ENCODE measurements around the gene CTDSP2. TPM values are rescaled to one million over a fixed set of nuclear protein-coding genes. Genes with fewer than 3 reads are reported as not detected.

Gene CTDSP2
- total and polyA plus RNA-seq, 7 donors, result 85.3 to 183 (median 122) TPM

DNA sequence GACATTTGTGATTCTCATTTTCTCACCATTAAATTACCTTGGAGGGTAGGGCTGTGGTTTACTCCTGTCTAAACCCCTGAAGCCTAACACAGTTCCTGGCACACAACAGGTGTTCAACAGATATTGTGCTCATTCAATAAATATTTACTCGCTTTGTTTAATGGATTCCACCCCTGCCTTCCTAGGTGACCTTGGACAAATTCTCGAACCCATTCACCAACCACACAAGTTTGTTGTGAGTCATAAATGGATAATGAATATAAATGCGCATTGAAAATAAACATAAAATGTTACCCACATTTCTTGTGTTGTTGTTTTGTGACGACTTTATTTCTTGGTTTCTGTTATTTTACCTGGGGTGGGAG lies 64.3 kb downstream of the CTDSP2 start:
- Histone ChIP-seq H3K27me3 (no peaks in the 10 kb centered on the region), H3K9me3 (no peaks in the 10 kb centered on the region), H3K36me3 (peaks cover 6 to 27% (median 8%) of the 10 kb centered on the region in 4 donors), H3K4me1 (peaks cover 0 to 19% (median 14%) of the 10 kb centered on the region in 4 donors), H3K27ac (peak overlapping the region in 1 of 4 donors; percentile 86), H3K4me3 (peak overlapping the region; percentile 56 to 99 (median 80))
- no peak for DNase-seq
- intact Hi-C loops (cut with DNase I), result loop anchor here (1.0 to 10.0 kb wide), 2 partner anchors 53 to 123 kb away; no protein-coding TSS in a partner anchor
- 7 to 20% methylated on average over 4 of the region's 4 CpGs for WGBS, 2 donors
- TF ChIP-seq POLR2AphosphoS5 (IDR thresholded peaks at IDR 0.05) (no peak), CTCF (IDR thresholded peaks at IDR 0.05) (no peak), POLR2A (IDR thresholded peaks at IDR 0.05) (no peak), EP300 (IDR thresholded peaks at IDR 0.05) (no peak)

- DNase-seq, result no peak
- H3K4me3 ChIP-seq, result no peak overlapping the region
- H3K27me3 ChIP-seq, result no peaks in the 10 kb centered on the region
- no peaks in the 10 kb centered on the region for H3K9me3 ChIP-seq
- TF ChIP-seq CTCF (IDR thresholded peaks at IDR 0.05), result no peak
- no peak for TF ChIP-seq EP300 (IDR thresholded peaks at IDR 0.05)
- TF ChIP-seq POLR2A (IDR thresholded peaks at IDR 0.05), result no peak
- no peak for TF ChIP-seq POLR2AphosphoS5 (IDR thresholded peaks at IDR 0.05)
- H3K36me3 ChIP-seq, result peaks cover 2 to 23% (median 6%) of the 10 kb centered on the region in 4 donors
- 72 to 88% methylated on average over 2 of the region's 2 CpGs for WGBS, 2 donors
- intact Hi-C loops (cut with DNase I), result loop anchor here (1.0 to 10.0 kb wide), 2 partner anchors 53 to 124 kb away; no protein-coding TSS in a partner anchor
- no peak overlapping the region for H3K27ac ChIP-seq
- peaks cover 0 to 19% (median 14%) of the 10 kb centered on the region in 4 donors for H3K4me1 ChIP-seq
These were observed 64.7 kb downstream of the CTDSP2 start for GRCh38 chr12:57781801-57782200.

DNA sequence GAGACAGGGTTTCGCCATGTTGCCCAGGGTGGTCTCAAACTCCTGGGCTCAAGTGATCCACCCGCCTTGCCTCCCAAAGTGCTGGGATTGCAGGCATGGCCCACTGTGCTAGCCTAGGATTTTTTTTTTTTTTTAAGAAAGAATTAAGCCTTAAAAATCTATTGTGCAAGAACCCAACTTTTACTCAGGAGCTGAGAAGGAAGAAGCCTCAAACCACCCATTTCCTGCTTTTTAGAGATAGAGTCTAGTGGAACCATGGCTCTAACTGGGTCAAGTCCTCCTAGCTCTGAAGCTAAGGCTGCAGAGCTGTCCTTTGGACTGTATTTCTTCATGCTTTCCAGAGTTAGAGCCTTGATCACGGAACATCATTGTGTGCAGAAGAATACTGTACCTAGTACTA lies 65.3 kb downstream of the CTDSP2 start:
- H3K27me3 ChIP-seq, result no peaks in the 10 kb centered on the region
- no peak overlapping the region for H3K4me3 ChIP-seq
- no peak for TF ChIP-seq POLR2AphosphoS5 (IDR thresholded peaks at IDR 0.05)
- no peak for TF ChIP-seq CTCF (IDR thresholded peaks at IDR 0.05)
- no peak for TF ChIP-seq EP300 (IDR thresholded peaks at IDR 0.05)
- TF ChIP-seq POLR2A (IDR thresholded peaks at IDR 0.05), result no peak
- H3K4me1 ChIP-seq, result peaks cover 0 to 19% (median 14%) of the 10 kb centered on the region in 4 donors
- DNase-seq, result no peak
- H3K27ac ChIP-seq, result no peak overlapping the region
- peaks cover 0 to 17% (median 1%) of the 10 kb centered on the region in 4 donors for H3K36me3 ChIP-seq
- no peaks in the 10 kb centered on the region for H3K9me3 ChIP-seq
- WGBS, 2 donors, result 86 to 94% methylated on average over 3 of the region's 3 CpGs
- intact Hi-C loops (cut with DNase I), result loop anchor here (10.0 kb wide), 1 partner anchor 54 kb away; no protein-coding TSS in a partner anchor

DNA sequence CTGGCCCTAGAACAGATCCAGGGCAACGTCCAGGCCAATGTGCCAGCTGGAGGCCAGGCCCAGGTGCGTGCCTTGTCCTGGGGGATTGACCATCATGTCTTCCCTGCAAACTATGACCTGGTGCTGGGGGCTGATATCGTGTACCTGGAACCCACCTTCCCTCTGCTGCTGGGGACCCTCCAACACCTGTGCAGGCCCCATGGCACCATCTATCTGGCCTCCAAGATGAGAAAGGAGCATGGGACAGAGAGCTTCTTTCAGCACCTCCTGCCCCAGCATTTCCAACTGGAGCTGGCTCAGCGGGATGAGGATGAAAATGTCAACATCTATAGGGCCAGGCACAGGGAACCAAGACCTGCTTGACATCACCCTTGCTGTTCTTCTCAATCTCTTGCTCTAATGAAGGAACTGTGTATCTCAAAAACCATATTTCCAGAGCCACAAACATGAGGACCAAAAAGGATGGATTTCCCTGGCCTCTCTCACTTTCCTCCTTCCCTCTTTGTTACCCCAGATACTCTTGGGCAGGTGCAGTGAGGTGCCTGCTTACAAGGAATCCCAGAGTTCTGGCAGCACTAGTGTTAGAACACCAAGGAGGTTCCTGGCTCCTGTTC lies 66.1 kb downstream of the CTDSP2 start:
- DNase-seq, result no peak
- H3K27ac ChIP-seq, result no peak overlapping the region
- intact Hi-C loops (cut with DNase I), result loop anchor here (10.0 kb wide), 1 partner anchor 54 kb away; no protein-coding TSS in a partner anchor
- peaks cover 0 to 16% (median 0%) of the 10 kb centered on the region in 4 donors for H3K36me3 ChIP-seq
- WGBS, 2 donors, result 89 to 91% methylated on average over 4 of the region's 4 CpGs
- H3K9me3 ChIP-seq, result no peaks in the 10 kb centered on the region
- no peak for TF ChIP-seq EP300 (IDR thresholded peaks at IDR 0.05)
- no peak for TF ChIP-seq POLR2AphosphoS5 (IDR thresholded peaks at IDR 0.05)
- H3K4me1 ChIP-seq, result peaks cover 0 to 19% (median 14%) of the 10 kb centered on the region in 4 donors
- H3K27me3 ChIP-seq, result no peaks in the 10 kb centered on the region
- no peak overlapping the region for H3K4me3 ChIP-seq

DNA sequence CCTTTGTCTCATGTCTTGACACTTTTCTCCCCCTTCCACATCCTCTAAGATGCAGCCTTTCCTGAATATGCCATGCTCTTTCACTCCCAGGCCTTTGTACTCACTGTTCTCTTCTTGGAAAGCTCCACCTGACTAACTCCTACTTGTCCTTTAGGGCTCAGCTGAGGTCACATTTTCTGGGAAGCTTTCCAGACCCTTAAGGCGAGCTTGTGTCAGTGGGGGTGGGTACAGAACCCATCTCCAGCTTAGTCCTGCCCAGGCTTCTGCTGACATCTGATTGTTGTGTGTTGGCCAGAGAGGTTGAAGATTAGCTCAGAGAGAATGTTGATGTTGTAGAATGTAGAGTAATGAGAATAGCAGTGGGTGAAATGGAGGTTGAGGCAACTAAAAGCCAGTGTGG lies 66.8 kb downstream of the CTDSP2 start:
- no peak for TF ChIP-seq EP300 (IDR thresholded peaks at IDR 0.05)
- no peak for TF ChIP-seq POLR2AphosphoS5 (IDR thresholded peaks at IDR 0.05)
- TF ChIP-seq POLR2A (IDR thresholded peaks at IDR 0.05), result no peak
- TF ChIP-seq CTCF (IDR thresholded peaks at IDR 0.05), result no peak
- peaks cover 0 to 17% (median 0%) of the 10 kb centered on the region in 4 donors for H3K36me3 ChIP-seq
- no peaks in the 10 kb centered on the region for H3K27me3 ChIP-seq
- intact Hi-C loops (cut with DNase I), result loop anchor here (10.0 kb wide), 1 partner anchor 55 kb away; no protein-coding TSS in a partner anchor
- H3K9me3 ChIP-seq, result no peaks in the 10 kb centered on the region
- DNase-seq, result no peak
- 70 to 79% methylated on average over 1 of the region's 1 CpG for WGBS, 2 donors
- no peak overlapping the region for H3K4me3 ChIP-seq
- H3K27ac ChIP-seq, result no peak overlapping the region
- peaks cover 0 to 19% (median 14%) of the 10 kb centered on the region in 4 donors for H3K4me1 ChIP-seq

Data from sigmoid colon (tissue), 7 donors.